Measurements from ENCODE around the gene PLSCR1. TPM values are rescaled to one million over a fixed set of nuclear protein-coding genes. Genes with fewer than 3 reads are reported as not detected.

PLSCR1 gene
- total RNA-seq, 4 donors from 2014 or later, result 37.1 to 190 (median 88.7) TPM

DNA sequence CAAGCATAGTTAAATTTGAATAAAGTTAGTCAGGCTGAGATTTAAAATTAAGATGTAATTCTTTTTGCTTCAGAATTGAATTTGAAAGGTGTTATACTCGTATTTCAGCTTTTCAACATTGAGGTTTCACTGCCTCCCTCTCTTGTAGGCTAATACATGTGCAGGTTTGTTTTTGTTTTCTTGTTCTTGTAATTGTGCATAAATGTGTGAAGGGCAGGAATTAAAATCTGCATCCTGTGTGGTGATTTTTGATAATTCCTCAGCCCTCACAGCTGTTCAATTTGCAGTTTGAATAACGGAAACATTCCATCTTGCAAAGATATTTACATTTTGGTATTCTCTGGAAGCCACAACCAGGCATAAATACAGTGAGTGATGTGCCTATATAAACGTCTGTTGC, 24.9 kb upstream of the PLSCR1 start:
- Histone ChIP-seq H3K36me3 (no peaks in the 10 kb centered on the region), H3K27me3 (no peaks in the 10 kb centered on the region), H3K9me3 (no peaks in the 10 kb centered on the region), H3K4me1 (no peaks in the 10 kb centered on the region), H3K4me3 (no peak overlapping the region), H3K27ac (no peak overlapping the region)
- TF ChIP-seq, protein P1, sequence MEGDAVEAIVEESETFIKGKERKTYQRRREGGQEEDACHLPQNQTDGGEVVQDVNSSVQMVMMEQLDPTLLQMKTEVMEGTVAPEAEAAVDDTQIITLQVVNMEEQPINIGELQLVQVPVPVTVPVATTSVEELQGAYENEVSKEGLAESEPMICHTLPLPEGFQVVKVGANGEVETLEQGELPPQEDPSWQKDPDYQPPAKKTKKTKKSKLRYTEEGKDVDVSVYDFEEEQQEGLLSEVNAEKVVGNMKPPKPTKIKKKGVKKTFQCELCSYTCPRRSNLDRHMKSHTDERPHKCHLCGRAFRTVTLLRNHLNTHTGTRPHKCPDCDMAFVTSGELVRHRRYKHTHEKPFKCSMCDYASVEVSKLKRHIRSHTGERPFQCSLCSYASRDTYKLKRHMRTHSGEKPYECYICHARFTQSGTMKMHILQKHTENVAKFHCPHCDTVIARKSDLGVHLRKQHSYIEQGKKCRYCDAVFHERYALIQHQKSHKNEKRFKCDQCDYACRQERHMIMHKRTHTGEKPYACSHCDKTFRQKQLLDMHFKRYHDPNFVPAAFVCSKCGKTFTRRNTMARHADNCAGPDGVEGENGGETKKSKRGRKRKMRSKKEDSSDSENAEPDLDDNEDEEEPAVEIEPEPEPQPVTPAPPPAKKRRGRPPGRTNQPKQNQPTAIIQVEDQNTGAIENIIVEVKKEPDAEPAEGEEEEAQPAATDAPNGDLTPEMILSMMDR (IDR thresholded peaks at IDR 0.05), result no peak
- TF ChIP-seq EP300 (IDR thresholded peaks at IDR 0.05) (no peak), POLR2A (IDR thresholded peaks at IDR 0.05) (no peak), POLR2AphosphoS5 (IDR thresholded peaks at IDR 0.05) (no peak)
- 57 to 71% methylated on average over 3 of the region's 3 CpGs for WGBS, 2 donors (ENCODE audit: low coverage in 1 of 2)
- no peak for ATAC-seq

DNA sequence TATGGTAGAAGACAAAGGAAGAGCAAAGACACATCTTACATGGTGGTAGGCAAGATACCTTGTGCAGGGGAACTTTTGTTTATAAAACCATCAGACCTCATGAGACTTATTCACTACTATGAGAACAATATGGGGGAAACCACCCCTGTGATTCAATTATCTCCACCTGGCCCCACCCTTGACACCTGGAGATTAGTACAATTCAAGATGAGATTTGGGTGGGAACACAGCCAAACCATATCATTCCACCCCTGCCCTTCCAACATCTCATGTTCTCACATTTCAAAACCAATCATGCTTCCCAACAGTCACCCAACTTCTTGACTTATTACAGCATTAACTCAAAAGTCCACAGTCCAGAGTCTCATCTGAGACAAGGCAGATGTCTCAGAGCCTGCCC, 21.7 kb upstream of the PLSCR1 start:
- H3K4me3 ChIP-seq, result no peak overlapping the region
- H3K27me3 ChIP-seq, result no peaks in the 10 kb centered on the region
- H3K27ac ChIP-seq, result no peak overlapping the region
- no peaks in the 10 kb centered on the region for H3K4me1 ChIP-seq
- TF ChIP-seq POLR2AphosphoS5 (IDR thresholded peaks at IDR 0.05) (no peak), EP300 (IDR thresholded peaks at IDR 0.05) (no peak), POLR2A (IDR thresholded peaks at IDR 0.05) (no peak)
- TF ChIP-seq, protein P1 (IDR thresholded peaks at IDR 0.05), result no peak
- ATAC-seq, result no peak
- H3K9me3 ChIP-seq, result no peaks in the 10 kb centered on the region
- H3K36me3 ChIP-seq, result no peaks in the 10 kb centered on the region

DNA sequence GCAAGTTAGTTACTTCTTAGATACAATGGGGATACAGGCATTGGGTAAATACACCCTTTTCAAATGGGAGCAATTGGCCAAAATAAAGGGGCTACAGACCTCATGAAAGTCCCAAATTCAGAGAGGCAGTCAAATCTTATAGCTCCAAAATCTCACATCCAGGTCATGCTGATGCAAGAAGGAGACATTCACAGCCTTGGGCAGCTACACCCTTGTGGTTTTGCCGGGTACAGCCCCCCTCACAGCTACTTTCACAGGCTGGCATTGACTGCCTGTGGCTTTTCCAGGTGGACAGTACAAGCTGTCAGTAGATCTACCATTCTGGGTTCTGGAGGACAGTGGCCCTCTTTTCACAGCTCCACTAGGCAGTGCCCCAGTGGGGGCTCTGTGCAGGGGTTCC, 17.5 kb upstream of the PLSCR1 start:
- ATAC-seq, result no peak
- 100% methylated on average over 1 of the region's 1 CpG; no CpG with 5 or more reads in 1 of the 2 donors for WGBS, 2 donors (ENCODE audit: low coverage in 1 of 2)
- TF ChIP-seq POLR2AphosphoS5 (IDR thresholded peaks at IDR 0.05), result no peak
- TF ChIP-seq EP300 (IDR thresholded peaks at IDR 0.05), result no peak
- no peak for TF ChIP-seq POLR2A (IDR thresholded peaks at IDR 0.05)
- TF ChIP-seq, protein P1 (IDR thresholded peaks at IDR 0.05), result no peak
- Histone ChIP-seq H3K36me3 (no peaks in the 10 kb centered on the region), H3K27ac (no peak overlapping the region), H3K4me3 (no peak overlapping the region), H3K4me1 (no peaks in the 10 kb centered on the region), H3K27me3 (no peaks in the 10 kb centered on the region), H3K9me3 (no peaks in the 10 kb centered on the region)

DNA sequence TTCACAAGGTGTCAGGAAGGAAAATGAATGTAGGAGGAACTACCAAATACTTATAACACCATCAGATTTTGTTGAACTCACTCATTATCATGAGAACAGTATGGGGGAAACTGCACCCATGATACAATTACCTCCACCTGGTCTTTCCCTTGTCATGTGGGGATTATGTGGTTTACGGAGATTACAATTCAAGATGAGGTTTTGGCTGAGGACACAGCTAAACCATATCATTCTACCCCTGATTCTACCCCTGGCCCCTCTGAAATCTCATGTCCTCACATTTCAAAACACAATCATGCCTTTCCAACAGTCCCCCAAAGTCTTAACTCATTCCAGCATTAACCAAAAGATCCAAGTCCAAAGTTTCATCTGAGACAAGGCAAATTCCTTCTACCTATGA, 17.1 kb upstream of the PLSCR1 start:
- Histone ChIP-seq H3K4me1 (no peaks in the 10 kb centered on the region), H3K36me3 (no peaks in the 10 kb centered on the region), H3K4me3 (no peak overlapping the region), H3K9me3 (no peaks in the 10 kb centered on the region), H3K27me3 (no peaks in the 10 kb centered on the region), H3K27ac (no peak overlapping the region)
- TF ChIP-seq, protein P1 (IDR thresholded peaks at IDR 0.05), result no peak
- TF ChIP-seq POLR2AphosphoS5 (IDR thresholded peaks at IDR 0.05) (no peak), EP300 (IDR thresholded peaks at IDR 0.05) (no peak), POLR2A (IDR thresholded peaks at IDR 0.05) (no peak)
- ATAC-seq, result no peak
- 92 to 100% methylated on average over 1 of the region's 1 CpG for WGBS, 2 donors (ENCODE audit: low coverage in 1 of 2)

DNA sequence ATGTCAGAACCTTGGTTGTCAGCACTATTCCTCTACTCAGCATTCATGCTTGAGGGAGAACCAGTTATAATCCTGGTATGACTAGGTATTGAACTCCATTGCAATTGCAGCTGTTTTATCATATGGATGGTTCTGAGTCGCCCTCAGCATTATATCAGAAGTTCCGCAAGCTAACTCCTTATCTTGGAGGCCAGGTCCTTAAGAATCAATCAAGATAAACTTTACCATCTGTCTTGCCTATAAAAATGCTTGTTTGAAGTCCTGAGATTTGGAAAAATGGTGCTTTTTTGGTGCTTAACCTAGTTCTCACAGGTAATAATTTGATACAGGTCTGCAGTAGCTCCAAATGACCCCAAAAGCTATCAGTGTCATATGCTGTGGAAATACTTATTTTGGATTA, 16.3 kb upstream of the PLSCR1 start:
- no peaks in the 10 kb centered on the region for H3K36me3 ChIP-seq
- no peak overlapping the region for H3K27ac ChIP-seq
- no peaks in the 10 kb centered on the region for H3K4me1 ChIP-seq
- no peak for ATAC-seq
- no peaks in the 10 kb centered on the region for H3K9me3 ChIP-seq
- no peaks in the 10 kb centered on the region for H3K27me3 ChIP-seq
- H3K4me3 ChIP-seq, result no peak overlapping the region
- TF ChIP-seq EP300 (IDR thresholded peaks at IDR 0.05), result no peak
- 69 to 90% methylated on average over 2 of the region's 2 CpGs for WGBS, 2 donors (ENCODE audit: low coverage in 1 of 2)
